ENCODE results near the gene PCNA. TPM values are rescaled to one million over a fixed set of nuclear protein-coding genes. Genes with fewer than 3 reads are reported as not detected.

Gene PCNA
- polyA plus RNA-seq, 4 donors: 57.6 to 144 (median 85.9) TPM

DNA sequence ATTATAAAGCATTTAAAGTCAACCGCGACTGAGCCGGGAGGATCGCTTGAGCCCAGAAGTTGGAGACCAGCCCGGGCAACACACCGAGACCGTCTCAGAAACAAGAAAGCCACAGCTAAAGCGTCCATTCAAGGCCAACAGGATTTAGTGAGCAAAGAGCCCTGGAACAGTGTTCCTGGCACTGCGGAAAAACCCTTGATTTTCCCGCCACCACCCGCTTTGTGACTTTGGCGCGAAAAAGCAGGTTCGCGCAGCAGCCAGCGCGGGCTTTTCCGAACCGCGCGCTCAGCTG, 669 bp downstream of the PCNA start:
- WGBS, 3 donors: 0 to 1% (median 0%) methylated on average over 21 of the region's 21 CpGs
- H3K4me3 ChIP-seq (ENCODE audit: low read depth in 1 of 3, low read length in 3 of 3): peak overlapping the region; percentile 3 to 80 (median 64)
- H3K9me3 ChIP-seq (ENCODE audit: control insufficient read depth in 2 of 2, insufficient read depth in 1 of 2, low read depth in 1 of 2, low read length in 1 of 2): no peaks in the 10 kb centered on the region
- peaks cover 3 to 9% (median 3%) of the 10 kb centered on the region in 3 donors for H3K4me1 ChIP-seq (ENCODE audit: control insufficient read depth in 3 of 3, insufficient read depth in 2 of 3, low read depth in 1 of 3, low read length in 2 of 3)
- H3K36me3 ChIP-seq (ENCODE audit: control insufficient read depth in 3 of 3, insufficient read depth in 2 of 3, low read depth in 1 of 3, low read length in 3 of 3): peaks cover 4 to 11% (median 5%) of the 10 kb centered on the region in 3 donors
- no peaks in the 10 kb centered on the region for H3K27me3 ChIP-seq (ENCODE audit: control insufficient read depth in 3 of 3, insufficient read depth in 3 of 3, low read length in 3 of 3)
- DNase-seq: no peak
- no peak for FAIRE-seq
- peak overlapping the region; percentile 19 to 97 (median 62) for H3K27ac ChIP-seq (ENCODE audit: low read depth in 1 of 3, low read length in 2 of 3)

DNA sequence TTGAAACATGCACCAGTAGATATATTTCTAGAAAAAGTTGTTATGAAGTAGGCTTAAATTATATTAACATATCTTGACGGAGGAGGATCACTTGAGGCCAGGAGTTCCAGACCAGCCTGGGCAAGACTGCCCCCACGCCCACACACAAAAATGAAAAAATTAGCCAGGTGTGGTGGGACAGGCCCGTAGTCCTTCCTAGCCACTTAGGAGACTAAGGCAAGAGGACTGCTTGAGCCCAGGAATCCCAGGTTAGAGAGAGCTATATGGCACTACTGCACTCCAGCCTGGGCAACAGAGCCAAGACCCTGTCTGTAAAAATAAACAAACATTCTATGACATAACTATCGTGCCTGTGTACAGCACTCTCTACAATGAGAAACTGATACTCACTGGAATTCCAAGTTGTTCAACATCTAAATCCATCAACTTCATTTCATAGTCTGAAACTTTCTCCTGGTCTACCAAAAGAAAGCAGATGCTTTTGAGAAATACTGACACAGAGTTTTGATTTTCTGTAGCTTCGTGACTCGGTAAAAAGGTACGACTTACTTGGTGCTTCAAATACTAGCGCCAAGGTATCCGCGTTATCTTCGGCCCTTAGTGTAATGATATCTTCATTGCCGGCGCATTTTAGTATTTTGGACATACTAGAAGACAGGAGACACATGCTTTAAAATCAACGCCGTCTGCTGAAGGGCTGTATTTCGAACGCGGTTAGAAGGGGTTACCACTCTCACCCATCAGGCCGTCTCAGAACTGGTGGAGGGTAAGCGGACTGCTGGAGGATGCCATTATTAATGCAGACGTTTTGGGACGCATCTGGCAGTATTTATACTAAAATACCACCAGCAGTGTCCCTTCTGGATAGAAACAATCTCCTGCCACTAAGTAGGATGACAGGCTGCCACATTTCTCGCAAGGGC, 1.3 kb downstream of the PCNA start:
- Histone ChIP-seq H3K4me3 (ENCODE audit: low read depth in 1 of 3, low read length in 3 of 3) (peak overlapping the region; percentile 20 to 80 (median 64)), H3K36me3 (ENCODE audit: control insufficient read depth in 3 of 3, insufficient read depth in 2 of 3, low read depth in 1 of 3, low read length in 3 of 3) (peaks cover 4 to 11% (median 5%) of the 10 kb centered on the region in 3 donors), H3K27ac (ENCODE audit: low read depth in 1 of 3, low read length in 2 of 3) (peak overlapping the region in 2 of 3 donors; percentile 19 to 97), H3K9me3 (ENCODE audit: control insufficient read depth in 2 of 2, insufficient read depth in 1 of 2, low read depth in 1 of 2, low read length in 1 of 2) (no peaks in the 10 kb centered on the region), H3K27me3 (ENCODE audit: control insufficient read depth in 3 of 3, insufficient read depth in 3 of 3, low read length in 3 of 3) (no peaks in the 10 kb centered on the region), H3K4me1 (ENCODE audit: control insufficient read depth in 3 of 3, insufficient read depth in 2 of 3, low read depth in 1 of 3, low read length in 2 of 3) (peaks cover 3 to 13% (median 3%) of the 10 kb centered on the region in 3 donors)
- no peak for FAIRE-seq
- 1 to 5% (median 2%) methylated on average over 23 of the region's 23 CpGs for WGBS, 3 donors
- DNase-seq: no peak

DNA sequence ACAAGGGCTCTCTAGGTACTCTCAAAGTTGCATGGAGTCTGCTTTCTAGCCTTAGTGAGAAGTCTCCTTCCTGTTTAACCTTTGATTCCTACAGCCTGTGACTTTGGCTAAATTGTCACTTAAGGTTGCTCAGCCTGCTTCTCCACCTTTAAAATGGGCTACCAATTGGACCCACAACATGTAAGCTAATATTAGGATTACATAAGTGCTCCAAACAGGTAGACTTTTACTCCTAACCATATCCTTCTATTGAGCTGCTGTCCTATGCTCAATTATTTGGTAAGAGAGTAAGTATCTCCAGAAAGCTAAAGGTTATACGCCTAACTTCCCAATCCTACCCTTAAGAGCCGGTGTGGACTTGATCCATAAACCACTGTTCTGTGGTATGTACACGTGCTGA, 2.9 kb downstream of the PCNA start:
- WGBS, 3 donors: 34 to 60% (median 57%) methylated on average over 3 of the region's 3 CpGs
- peaks cover 3 to 19% (median 4%) of the 10 kb centered on the region in 3 donors for H3K4me1 ChIP-seq (ENCODE audit: control insufficient read depth in 3 of 3, insufficient read depth in 2 of 3, low read depth in 1 of 3, low read length in 2 of 3)
- H3K9me3 ChIP-seq (ENCODE audit: control insufficient read depth in 2 of 2, insufficient read depth in 1 of 2, low read depth in 1 of 2, low read length in 1 of 2): no peaks in the 10 kb centered on the region
- no peak overlapping the region for H3K4me3 ChIP-seq (ENCODE audit: low read depth in 1 of 3, low read length in 3 of 3)
- no peak for DNase-seq
- no peaks in the 10 kb centered on the region for H3K27me3 ChIP-seq (ENCODE audit: control insufficient read depth in 3 of 3, insufficient read depth in 3 of 3, low read length in 3 of 3)
- peaks cover 4 to 11% (median 5%) of the 10 kb centered on the region in 3 donors for H3K36me3 ChIP-seq (ENCODE audit: control insufficient read depth in 3 of 3, insufficient read depth in 2 of 3, low read depth in 1 of 3, low read length in 3 of 3)
- no peak for FAIRE-seq
- no peak overlapping the region for H3K27ac ChIP-seq (ENCODE audit: low read depth in 1 of 3, low read length in 2 of 3)

DNA sequence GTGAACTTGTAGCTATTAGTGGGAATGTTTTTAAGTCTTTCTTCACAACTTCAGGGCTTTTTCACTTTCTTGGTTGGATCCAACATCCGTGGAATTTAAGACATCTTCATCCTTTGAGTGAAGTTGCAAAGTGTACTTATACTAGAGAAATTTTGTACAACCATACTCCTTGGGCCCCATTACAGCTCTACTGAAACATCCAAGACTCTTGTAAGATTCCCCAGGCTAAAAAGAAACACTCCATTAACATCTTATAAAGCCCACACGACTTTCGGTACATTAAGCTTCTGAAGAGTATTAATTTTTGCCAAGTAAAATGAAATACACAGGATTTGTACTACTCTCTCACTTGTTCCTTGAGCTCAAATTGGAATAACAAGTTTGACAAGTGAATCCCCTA, 5.4 kb downstream of the PCNA start:
- Histone ChIP-seq H3K27me3 (ENCODE audit: control insufficient read depth in 3 of 3, insufficient read depth in 3 of 3, low read length in 3 of 3) (no peaks in the 10 kb centered on the region), H3K4me3 (ENCODE audit: low read depth in 1 of 3, low read length in 3 of 3) (no peak overlapping the region), H3K4me1 (ENCODE audit: control insufficient read depth in 3 of 3, insufficient read depth in 2 of 3, low read depth in 1 of 3, low read length in 2 of 3) (peaks cover 3 to 21% (median 5%) of the 10 kb centered on the region in 3 donors), H3K27ac (ENCODE audit: low read depth in 1 of 3, low read length in 2 of 3) (no peak overlapping the region), H3K36me3 (ENCODE audit: control insufficient read depth in 3 of 3, insufficient read depth in 2 of 3, low read depth in 1 of 3, low read length in 3 of 3) (peaks cover 4 to 23% (median 5%) of the 10 kb centered on the region in 3 donors), H3K9me3 (ENCODE audit: control insufficient read depth in 2 of 2, insufficient read depth in 1 of 2, low read depth in 1 of 2, low read length in 1 of 2) (no peaks in the 10 kb centered on the region)
- FAIRE-seq: no peak
- 20 to 57% (median 34%) methylated on average over 3 of the region's 3 CpGs for WGBS, 3 donors
- no peak for DNase-seq

DNA sequence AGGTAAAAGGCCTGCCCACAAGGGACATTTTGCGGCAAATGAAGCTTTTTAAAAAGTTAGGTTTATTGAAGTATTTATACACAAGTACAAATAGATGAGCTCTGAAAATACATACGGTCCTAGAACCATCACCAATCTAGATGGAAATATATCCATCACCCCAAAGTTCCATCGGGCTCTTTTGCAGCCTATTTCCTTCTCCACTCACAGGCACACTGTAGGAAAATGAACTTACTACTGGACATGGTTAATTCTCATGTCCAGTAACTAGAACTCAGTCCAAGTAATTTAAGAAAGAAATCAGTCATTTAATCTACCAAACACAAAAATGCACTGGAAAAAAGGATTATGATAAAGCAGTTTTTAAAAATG, 6.2 kb downstream of the PCNA start:
- no peaks in the 10 kb centered on the region for H3K9me3 ChIP-seq (ENCODE audit: control insufficient read depth in 2 of 2, insufficient read depth in 1 of 2, low read depth in 1 of 2, low read length in 1 of 2)
- DNase-seq (no peak), FAIRE-seq (no peak)
- peaks cover 4 to 23% (median 5%) of the 10 kb centered on the region in 3 donors for H3K36me3 ChIP-seq (ENCODE audit: control insufficient read depth in 3 of 3, insufficient read depth in 2 of 3, low read depth in 1 of 3, low read length in 3 of 3)
- H3K4me3 ChIP-seq (ENCODE audit: low read depth in 1 of 3, low read length in 3 of 3): peak overlapping the region; percentile 45 to 74 (median 57)
- 7 to 28% (median 8%) methylated on average over 3 of the region's 3 CpGs for WGBS, 3 donors
- peak overlapping the region; percentile 98 to 99 (median 98) for H3K27ac ChIP-seq (ENCODE audit: low read depth in 1 of 3, low read length in 2 of 3)
- H3K27me3 ChIP-seq (ENCODE audit: control insufficient read depth in 3 of 3, insufficient read depth in 3 of 3, low read length in 3 of 3): no peaks in the 10 kb centered on the region
- peaks cover 3 to 17% (median 5%) of the 10 kb centered on the region in 3 donors for H3K4me1 ChIP-seq (ENCODE audit: control insufficient read depth in 3 of 3, insufficient read depth in 2 of 3, low read depth in 1 of 3, low read length in 2 of 3)

DNA sequence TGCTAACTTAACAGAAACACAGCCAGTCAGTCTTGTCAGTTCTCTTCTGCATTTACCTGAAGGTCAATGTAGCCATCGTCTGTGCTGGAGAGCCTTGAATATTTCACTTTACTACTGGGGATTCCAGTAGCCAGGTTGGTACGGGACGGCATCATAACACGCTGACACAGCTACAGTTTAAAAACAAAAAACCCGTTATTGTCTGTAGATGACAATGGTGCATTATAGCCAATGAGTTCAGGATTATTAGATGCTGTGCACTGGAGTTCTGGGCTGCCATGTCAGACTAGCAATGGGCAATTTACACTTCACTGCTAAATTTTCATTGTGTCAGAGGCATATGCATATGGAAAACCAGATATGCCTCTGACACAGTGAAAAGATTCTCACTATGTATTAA, 10.5 kb downstream of the PCNA start:
- Histone ChIP-seq H3K4me3 (ENCODE audit: low read depth in 1 of 3, low read length in 3 of 3) (no peak overlapping the region), H3K27me3 (ENCODE audit: control insufficient read depth in 3 of 3, insufficient read depth in 3 of 3, low read length in 3 of 3) (no peaks in the 10 kb centered on the region), H3K4me1 (ENCODE audit: control insufficient read depth in 3 of 3, insufficient read depth in 2 of 3, low read depth in 1 of 3, low read length in 2 of 3) (peaks cover 0 to 13% (median 2%) of the 10 kb centered on the region in 3 donors), H3K27ac (ENCODE audit: low read depth in 1 of 3, low read length in 2 of 3) (no peak overlapping the region), H3K9me3 (ENCODE audit: control insufficient read depth in 2 of 2, insufficient read depth in 1 of 2, low read depth in 1 of 2, low read length in 1 of 2) (no peaks in the 10 kb centered on the region), H3K36me3 (ENCODE audit: control insufficient read depth in 3 of 3, insufficient read depth in 2 of 3, low read depth in 1 of 3, low read length in 3 of 3) (peaks cover 0 to 41% (median 3%) of the 10 kb centered on the region in 3 donors)
- 82 to 92% (median 91%) methylated on average over 5 of the region's 5 CpGs for WGBS, 3 donors
- FAIRE-seq (no peak), DNase-seq (no peak)

DNA sequence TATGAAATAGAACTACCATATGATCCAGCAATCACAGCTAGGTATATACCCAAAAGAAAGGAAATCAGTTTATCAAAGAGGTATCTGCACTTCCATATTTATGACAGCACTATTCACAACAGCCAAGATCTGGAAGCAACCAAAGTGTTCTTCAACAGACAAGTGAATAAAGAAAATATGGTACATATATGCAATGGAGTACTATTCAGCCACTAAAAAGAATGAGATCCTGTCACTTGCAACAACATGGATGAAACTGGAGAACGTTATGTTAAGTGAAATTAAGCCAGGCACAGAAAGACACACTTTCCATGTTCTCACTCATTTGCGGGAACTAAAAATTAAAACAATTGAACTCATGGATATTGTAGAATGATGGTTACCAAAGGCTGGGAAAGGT, 15.3 kb downstream of the PCNA start:
- DNase-seq (no peak), FAIRE-seq (no peak)
- Histone ChIP-seq H3K27me3 (ENCODE audit: control insufficient read depth in 3 of 3, insufficient read depth in 3 of 3, low read length in 3 of 3) (no peaks in the 10 kb centered on the region), H3K36me3 (ENCODE audit: control insufficient read depth in 3 of 3, insufficient read depth in 2 of 3, low read depth in 1 of 3, low read length in 3 of 3) (peaks cover under 1 to 51% (median 8%) of the 10 kb centered on the region in 3 donors), H3K27ac (ENCODE audit: low read depth in 1 of 3, low read length in 2 of 3) (no peak overlapping the region), H3K9me3 (ENCODE audit: control insufficient read depth in 2 of 2, insufficient read depth in 1 of 2, low read depth in 1 of 2, low read length in 1 of 2) (no peaks in the 10 kb centered on the region), H3K4me1 (ENCODE audit: control insufficient read depth in 3 of 3, insufficient read depth in 2 of 3, low read depth in 1 of 3, low read length in 2 of 3) (no peaks in the 10 kb centered on the region), H3K4me3 (ENCODE audit: low read depth in 1 of 3, low read length in 3 of 3) (no peak overlapping the region)
- 97 to 98% (median 97%) methylated on average over 2 of the region's 2 CpGs for WGBS, 3 donors

DNA sequence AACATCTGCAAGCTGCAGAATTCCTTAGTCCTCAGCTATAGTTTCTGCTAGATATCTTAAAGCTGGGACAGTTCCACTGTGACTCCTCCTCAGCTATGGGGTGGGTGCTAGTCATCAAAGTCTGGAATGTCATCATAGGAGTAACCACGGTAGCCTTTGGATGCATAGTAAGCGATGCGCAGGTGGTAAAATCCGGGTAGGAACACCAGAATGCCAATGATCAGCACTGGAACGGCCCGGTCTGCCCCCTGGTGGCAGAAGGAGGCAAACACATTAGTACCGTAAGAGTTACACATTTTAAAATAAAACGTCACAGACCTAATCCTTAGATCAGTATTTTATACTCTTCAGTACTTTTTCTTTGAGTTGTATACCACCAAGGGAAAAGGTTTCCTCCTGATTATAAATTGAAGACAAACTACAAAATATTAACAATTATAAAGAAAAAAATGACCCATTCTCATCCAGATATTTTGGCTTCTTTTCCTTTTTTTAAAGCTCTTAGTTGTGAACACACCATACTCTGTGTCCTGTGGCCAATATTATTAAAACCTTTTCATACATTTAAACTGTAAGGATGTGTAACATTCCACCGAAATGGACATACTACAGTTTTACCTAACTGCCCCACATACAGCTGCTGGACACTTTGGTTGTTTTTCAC, 18.9 kb downstream of the PCNA start:
- Histone ChIP-seq H3K36me3 (ENCODE audit: control insufficient read depth in 3 of 3, insufficient read depth in 2 of 3, low read depth in 1 of 3, low read length in 3 of 3) (peaks cover 8 to 43% (median 14%) of the 10 kb centered on the region in 3 donors), H3K4me1 (ENCODE audit: control insufficient read depth in 3 of 3, insufficient read depth in 2 of 3, low read depth in 1 of 3, low read length in 2 of 3) (no peaks in the 10 kb centered on the region), H3K27ac (ENCODE audit: low read depth in 1 of 3, low read length in 2 of 3) (no peak overlapping the region), H3K4me3 (ENCODE audit: low read depth in 1 of 3, low read length in 3 of 3) (no peak overlapping the region), H3K9me3 (ENCODE audit: control insufficient read depth in 2 of 2, insufficient read depth in 1 of 2, low read depth in 1 of 2, low read length in 1 of 2) (no peaks in the 10 kb centered on the region), H3K27me3 (ENCODE audit: control insufficient read depth in 3 of 3, insufficient read depth in 3 of 3, low read length in 3 of 3) (no peaks in the 10 kb centered on the region)
- FAIRE-seq (no peak), DNase-seq (peak; percentile 68)
- WGBS, 3 donors: 12 to 15% (median 12%) methylated on average over 9 of the region's 9 CpGs
